Measurements from ENCODE around the gene CIB2.

CIB2 gene

GRCh38 chr15:78105476-78106241 lies 25.6 kb downstream of the CIB2 start:
- Histone ChIP-seq H3K9me3 (ENCODE audit: control insufficient read depth, insufficient read depth, low read length) (no peaks in the 10 kb centered on the region), H3K4me1 (ENCODE audit: control insufficient read depth, low read length) (no peaks in the 10 kb centered on the region), H4K20me1 (ENCODE audit: control insufficient read depth, insufficient read depth, low read depth, low read length) (no peaks in the 10 kb centered on the region), H3K4me2 (ENCODE audit: low read length) (no peak overlapping the region), H3K27ac (ENCODE audit: low read depth, low read length) (no peak overlapping the region), H3K9me2 (replicated peaks; ENCODE audit: control insufficient read depth, low read length) (no peaks in the 10 kb centered on the region), H3F3A (ENCODE audit: control insufficient read depth, insufficient read depth) (no peaks in the 10 kb centered on the region), H3K27me3 (ENCODE audit: control insufficient read depth, low read length) (no peaks in the 10 kb centered on the region), H3K79me2 (ENCODE audit: control insufficient read depth, low read length) (no peaks in the 10 kb centered on the region), H3K36me3 (ENCODE audit: control insufficient read depth, low read length) (no peaks in the 10 kb centered on the region), H3K4me3 (ENCODE audit: low read length) (no peak overlapping the region)
- TF ChIP-seq CTCF (IDR thresholded peaks at IDR 0.05; ENCODE audit: low read depth, low read length, poor library complexity, severe bottlenecking) (no peak), EZH2phosphoT487 (IDR thresholded peaks at IDR 0.05; ENCODE audit: borderline replicate concordance, low read length) (no peak)

DNA sequence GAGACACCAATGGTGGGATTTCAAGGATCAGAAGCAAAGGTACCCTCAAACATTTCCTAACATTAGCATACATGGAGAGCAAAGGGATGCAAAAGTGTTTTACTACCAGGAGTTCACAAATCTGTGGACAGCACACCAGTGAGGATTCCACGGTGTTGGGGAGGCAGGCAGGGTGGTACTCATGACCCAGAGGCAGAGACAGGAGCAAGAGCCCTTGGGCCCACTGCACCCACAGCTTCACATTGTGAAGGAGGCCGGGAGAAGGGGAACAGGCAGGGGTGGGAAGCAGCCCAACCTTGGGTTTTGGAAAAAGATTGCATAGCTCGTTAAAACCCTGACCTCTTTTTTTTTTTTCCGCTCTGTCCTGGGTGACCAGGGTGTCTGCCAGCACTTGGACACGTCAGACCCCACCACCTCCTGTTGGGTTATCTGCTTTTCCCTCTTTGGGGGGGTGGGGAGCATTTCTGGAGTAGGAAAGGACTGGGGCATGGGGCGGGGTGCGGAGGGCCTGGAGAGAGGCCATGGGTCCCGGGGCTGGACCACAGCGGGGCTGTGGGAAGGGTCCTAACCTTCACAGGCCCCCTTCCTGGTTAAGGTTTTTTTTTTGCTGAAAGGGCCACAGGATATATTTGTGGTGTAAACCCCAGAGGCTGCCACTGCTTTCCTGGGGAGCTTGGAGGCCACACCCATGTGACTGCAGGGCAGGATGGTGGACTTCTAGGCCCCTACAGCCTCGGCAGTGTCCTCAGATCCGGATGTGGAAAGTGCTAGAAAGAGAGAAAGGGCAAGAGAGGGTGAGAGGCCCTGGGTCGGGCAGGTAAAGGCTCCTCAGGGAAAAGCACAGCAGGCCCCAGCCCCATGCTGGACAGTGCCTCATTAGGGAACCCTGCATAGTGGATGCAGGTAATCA lies 26.4 kb downstream of the CIB2 start:
- Histone ChIP-seq H3K4me2 (ENCODE audit: low read length) (no peak overlapping the region), H4K20me1 (ENCODE audit: control insufficient read depth, insufficient read depth, low read depth, low read length) (no peaks in the 10 kb centered on the region), H3K9me2 (replicated peaks; ENCODE audit: control insufficient read depth, low read length) (no peaks in the 10 kb centered on the region), H3F3A (ENCODE audit: control insufficient read depth, insufficient read depth) (no peaks in the 10 kb centered on the region), H3K36me3 (ENCODE audit: control insufficient read depth, low read length) (no peaks in the 10 kb centered on the region), H3K79me2 (ENCODE audit: control insufficient read depth, low read length) (no peaks in the 10 kb centered on the region), H3K27ac (ENCODE audit: low read depth, low read length) (no peak overlapping the region), H3K9me3 (ENCODE audit: control insufficient read depth, insufficient read depth, low read length) (no peaks in the 10 kb centered on the region), H3K4me3 (ENCODE audit: low read length) (no peak overlapping the region), H3K4me1 (ENCODE audit: control insufficient read depth, low read length) (no peaks in the 10 kb centered on the region), H3K27me3 (ENCODE audit: control insufficient read depth, low read length) (no peaks in the 10 kb centered on the region)
- TF ChIP-seq CTCF (IDR thresholded peaks at IDR 0.05; ENCODE audit: low read depth, low read length, poor library complexity, severe bottlenecking) = no peak
- no peak for TF ChIP-seq EZH2phosphoT487 (IDR thresholded peaks at IDR 0.05; ENCODE audit: borderline replicate concordance, low read length)

GRCh38 chr15:78104119-78104479 lies 27.1 kb downstream of the CIB2 start:
- no peaks in the 10 kb centered on the region for H3K27me3 ChIP-seq (ENCODE audit: control insufficient read depth, low read length)
- no peak overlapping the region for H3K27ac ChIP-seq (ENCODE audit: low read depth, low read length)
- H3K4me1 ChIP-seq (ENCODE audit: control insufficient read depth, low read length) = no peaks in the 10 kb centered on the region
- no peaks in the 10 kb centered on the region for H3K9me3 ChIP-seq (ENCODE audit: control insufficient read depth, insufficient read depth, low read length)
- H3K79me2 ChIP-seq (ENCODE audit: control insufficient read depth, low read length) = no peaks in the 10 kb centered on the region
- H3K4me2 ChIP-seq (ENCODE audit: low read length) = no peak overlapping the region
- no peaks in the 10 kb centered on the region for H3F3A ChIP-seq (ENCODE audit: control insufficient read depth, insufficient read depth)
- no peaks in the 10 kb centered on the region for H4K20me1 ChIP-seq (ENCODE audit: control insufficient read depth, insufficient read depth, low read depth, low read length)
- no peaks in the 10 kb centered on the region for H3K9me2 ChIP-seq (replicated peaks; ENCODE audit: control insufficient read depth, low read length)
- no peak overlapping the region for H3K4me3 ChIP-seq (ENCODE audit: low read length)
- TF ChIP-seq CTCF (IDR thresholded peaks at IDR 0.05; ENCODE audit: low read depth, low read length, poor library complexity, severe bottlenecking) (no peak), EZH2phosphoT487 (IDR thresholded peaks at IDR 0.05; ENCODE audit: borderline replicate concordance, low read length) (no peak)
- H3K36me3 ChIP-seq (ENCODE audit: control insufficient read depth, low read length) = no peaks in the 10 kb centered on the region

Data from DOHH2 (cell line).